K562 (cell line): ENCODE measurements around the gene AGAP3. TPM values are rescaled to one million over a fixed set of nuclear protein-coding genes. Genes with fewer than 3 reads are reported as not detected.

Experiments
- DIDO1 ChIP-seq: fragments of 450-650 bp; IDR thresholded peaks from 2 replicates; pipeline ENCODE4 v1.6.1; 2016; ENCODE audit warnings: low read depth, missing biosample characterization, missing genetic modification characterization
- ESRRB ChIP-seq: fragments of 250-450 bp; sonication (Bioruptor Pico); IDR thresholded peaks from 2 replicates; pipeline ENCODE4 v1.5.0; 2020; ENCODE audit warnings: mild to moderate bottlenecking, moderate library complexity, borderline replicate concordance
- FOXA3 ChIP-seq, 2 experiments: fragments of 450-650 bp in 1 of 2; sonication (generic) in 1 of 2; formaldehyde crosslinking; IDR thresholded peaks in 1 of 2; conservative IDR thresholded peaks in 1 of 2; 2 replicates each; pipeline versions ENCODE4 v1.4.0 to v1.8.0; 2020 to 2022; ENCODE audit warnings: mild to moderate bottlenecking in 2 of 2, missing genetic modification reagents in 1 of 2
- FOXJ3 ChIP-seq: sonication (generic); formaldehyde crosslinking; IDR thresholded peaks from 2 replicates; pipeline ENCODE4 v1.4.0; 2020; ENCODE audit warnings: mild to moderate bottlenecking, missing genetic modification reagents
- GTF2F1 ChIP-seq: IDR thresholded peaks from 2 replicates; pipeline ENCODE4 v1.6.1; 2011; ENCODE audit warnings: low read depth, low read length, improper control_type of control experiment
- HDAC2 ChIP-seq: fragments of 450-650 bp; IDR thresholded peaks from 2 replicates; pipeline ENCODE4 v1.6.1; 2016; ENCODE audit warnings: mild to moderate bottlenecking
- HDAC3 ChIP-seq: fragments of 450-650 bp; IDR thresholded peaks from 2 replicates; pipeline ENCODE4 v1.6.1; 2018; ENCODE audit warnings: borderline replicate concordance, mild to moderate bottlenecking, moderate library complexity; ENCODE audit not compliant: partially characterized antibody
- HDAC8 ChIP-seq: fragments of 450-650 bp; IDR thresholded peaks from 2 replicates; pipeline ENCODE4 v1.6.1; 2016; ENCODE audit warnings: mild to moderate bottlenecking, missing genetic modification characterization, moderate library complexity, missing compliant biosample characterization
- LARP7 ChIP-seq: fragments of 450-650 bp; IDR thresholded peaks from 2 replicates; pipeline ENCODE4 v1.6.1; 2016
- NCOA4 ChIP-seq: fragments of 450-650 bp; IDR thresholded peaks from 2 replicates; pipeline ENCODE4 v1.6.1; 2018; ENCODE audit warnings: mild to moderate bottlenecking; ENCODE audit not compliant: partially characterized antibody
- NCOA6 ChIP-seq: fragments of 450-650 bp; IDR thresholded peaks from 2 replicates; pipeline ENCODE4 v1.6.1; 2017; ENCODE audit warnings: mild to moderate bottlenecking
- PCBP2 ChIP-seq: fragments of 200-400 bp; formaldehyde crosslinking; IDR thresholded peaks from 2 replicates; pipeline ENCODE4 v1.6.1; 2018; ENCODE audit warnings: low read length, low read depth, mild to moderate bottlenecking, moderate library complexity; ENCODE audit not compliant: poor library complexity, severe bottlenecking
- PHB ChIP-seq: fragments of 250-450 bp; sonication (Bioruptor Pico); IDR thresholded peaks from 2 replicates; pipeline ENCODE4 v1.5.0; 2021
- SMARCC2 ChIP-seq: fragments of 450-650 bp; IDR thresholded peaks from 2 replicates; pipeline ENCODE4 v1.6.1; 2017; ENCODE audit warnings: antibody characterized with exemption, moderate library complexity, mild to moderate bottlenecking, low read depth
- SP1 ChIP-seq: sonication (generic); formaldehyde crosslinking; IDR thresholded peaks from 2 replicates; pipeline ENCODE4 v1.8.1; 2022; ENCODE audit warnings: mild to moderate bottlenecking, missing genetic modification reagents
- ZFX ChIP-seq: sonication (generic); formaldehyde crosslinking; IDR thresholded peaks from 2 replicates; pipeline ENCODE4 v1.8.0; 2022; ENCODE audit warnings: mild to moderate bottlenecking, missing genetic modification reagents, moderate library complexity
- ZNF174 ChIP-seq: fragments of 250-450 bp; sonication (Bioruptor Pico); IDR thresholded peaks from 2 replicates; pipeline ENCODE4 v1.4.0; 2020; ENCODE audit warnings: mild to moderate bottlenecking
- ZNF75A ChIP-seq: fragments of 450-650 bp; formaldehyde crosslinking; IDR thresholded peaks from 2 replicates; pipeline ENCODE4 v1.4.0; 2020; ENCODE audit warnings: mild to moderate bottlenecking
- ZNF778 ChIP-seq: fragments of 450-650 bp; formaldehyde crosslinking; IDR thresholded peaks from 2 replicates; pipeline ENCODE4 v1.4.0; 2020; ENCODE audit warnings: mild to moderate bottlenecking, moderate library complexity
- polyA plus RNA-seq, 8 experiments: library from polyadenylated mRNA; depleted of rRNA in 4 of 8; stranded (reverse) in 5 of 8; unstranded in 3 of 8; fragments of >200 nt; fragmentation: Nextera tagmentation in 2 of 8; fragmentation: Illumina TruSeq in 1 of 8; extraction: Ambion mirVana in 2 of 8; extraction: Trizol in 1 of 8; gene quantifications; 2 replicates each; pipeline versions ENCODE4 v1.2.1 to v1.2.3, GENCODE V29; 2011 to 2014; ENCODE audit warnings: inconsistent platforms in 1 of 8, missing spikeins in 1 of 8
- total RNA-seq, 7 experiments: library from RNA; depleted of rRNA in 6 of 7; stranded (reverse); fragments of >200 nt in 6 of 7; fragmentation: Illumina TruSeq in 2 of 7; extraction: Trizol in 2 of 7; gene quantifications; 2 replicates each; pipeline versions ENCODE4 v1.2.1 to v1.2.3, GENCODE V29; 2011 to 2021; ENCODE audit warnings: low replicate concordance in 1 of 7
- TF ChIP-seq, protein P1 (sequence below): fragments of 150-350 bp; IDR thresholded peaks from 2 replicates; pipeline ENCODE4 v1.6.1; 2014; ENCODE audit warnings: low read depth, mild to moderate bottlenecking, low read length, borderline replicate concordance
- TF ChIP-seq, protein P2 (sequence below), 2 experiments: fragments of 250-450 bp in 1 of 2; fragments of 450-650 bp in 1 of 2; sonication (Bioruptor Pico) in 1 of 2; IDR thresholded peaks; 2 replicates each; pipeline versions ENCODE4 v1.6.1 to v1.8.0; 2016 to 2021; ENCODE audit warnings: mild to moderate bottlenecking in 2 of 2, moderate library complexity in 2 of 2, missing compliant biosample characterization in 1 of 2, missing genetic modification characterization in 1 of 2
- TF ChIP-seq, protein P3 (sequence below): fragments of 250-450 bp; sonication (Bioruptor Pico); IDR thresholded peaks from 2 replicates; pipeline ENCODE4 v1.5.0; 2021; ENCODE audit warnings: mild to moderate bottlenecking, borderline replicate concordance

Gene AGAP3
- total and polyA plus RNA-seq, 9 of the 15 experiments (the other 6 are each of a cell fraction or from before 2014, with no cell fraction given) = 3.4 to 208 (median 62.2) TPM

DNA sequence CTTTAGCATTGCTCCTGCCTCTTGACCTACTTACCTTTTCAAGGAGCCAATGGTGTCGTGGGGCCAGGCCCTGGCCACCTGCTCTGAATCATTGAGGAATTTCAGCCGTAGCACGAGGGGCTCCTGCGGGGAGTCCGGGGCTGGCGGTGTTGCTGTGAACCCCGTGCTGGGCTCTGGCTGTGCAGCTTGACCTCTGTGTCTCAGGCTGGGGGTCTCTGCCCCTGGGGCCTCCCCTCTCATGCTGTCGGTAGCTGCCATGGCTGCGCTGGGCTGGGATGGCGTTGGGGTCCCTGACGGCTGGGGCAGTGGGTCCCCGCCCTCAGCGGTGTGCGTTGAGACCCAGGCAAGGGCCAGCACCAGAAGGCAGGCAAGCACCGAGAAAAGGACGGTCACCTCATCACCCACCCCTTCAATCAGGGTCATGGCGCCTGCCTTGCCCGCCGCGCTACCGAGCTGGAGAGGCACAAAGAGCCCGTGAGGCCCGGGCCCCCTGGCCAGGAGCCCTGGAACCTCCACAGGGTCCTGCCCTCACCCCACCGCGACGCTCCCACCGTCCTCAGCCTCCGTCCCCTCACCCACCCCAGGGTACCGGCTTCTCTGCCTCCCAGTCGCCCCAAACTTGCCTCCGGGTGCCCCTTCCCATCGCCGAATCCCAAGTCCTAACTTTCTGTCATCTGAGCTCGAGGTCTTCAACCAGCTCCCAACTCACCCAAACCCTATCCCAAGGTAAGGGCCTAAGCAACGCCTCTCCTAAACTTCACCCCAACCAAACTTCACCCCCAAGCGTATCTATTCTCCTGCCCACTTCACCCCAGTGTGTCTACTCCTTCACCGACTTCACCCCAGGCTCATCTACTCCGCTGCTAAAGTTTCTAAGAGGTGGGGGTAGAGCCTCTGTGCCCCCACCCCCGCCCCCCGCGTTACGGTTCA lies 3.9 kb upstream of the AGAP3 start (continued):
- TF ChIP-seq, protein P1, sequence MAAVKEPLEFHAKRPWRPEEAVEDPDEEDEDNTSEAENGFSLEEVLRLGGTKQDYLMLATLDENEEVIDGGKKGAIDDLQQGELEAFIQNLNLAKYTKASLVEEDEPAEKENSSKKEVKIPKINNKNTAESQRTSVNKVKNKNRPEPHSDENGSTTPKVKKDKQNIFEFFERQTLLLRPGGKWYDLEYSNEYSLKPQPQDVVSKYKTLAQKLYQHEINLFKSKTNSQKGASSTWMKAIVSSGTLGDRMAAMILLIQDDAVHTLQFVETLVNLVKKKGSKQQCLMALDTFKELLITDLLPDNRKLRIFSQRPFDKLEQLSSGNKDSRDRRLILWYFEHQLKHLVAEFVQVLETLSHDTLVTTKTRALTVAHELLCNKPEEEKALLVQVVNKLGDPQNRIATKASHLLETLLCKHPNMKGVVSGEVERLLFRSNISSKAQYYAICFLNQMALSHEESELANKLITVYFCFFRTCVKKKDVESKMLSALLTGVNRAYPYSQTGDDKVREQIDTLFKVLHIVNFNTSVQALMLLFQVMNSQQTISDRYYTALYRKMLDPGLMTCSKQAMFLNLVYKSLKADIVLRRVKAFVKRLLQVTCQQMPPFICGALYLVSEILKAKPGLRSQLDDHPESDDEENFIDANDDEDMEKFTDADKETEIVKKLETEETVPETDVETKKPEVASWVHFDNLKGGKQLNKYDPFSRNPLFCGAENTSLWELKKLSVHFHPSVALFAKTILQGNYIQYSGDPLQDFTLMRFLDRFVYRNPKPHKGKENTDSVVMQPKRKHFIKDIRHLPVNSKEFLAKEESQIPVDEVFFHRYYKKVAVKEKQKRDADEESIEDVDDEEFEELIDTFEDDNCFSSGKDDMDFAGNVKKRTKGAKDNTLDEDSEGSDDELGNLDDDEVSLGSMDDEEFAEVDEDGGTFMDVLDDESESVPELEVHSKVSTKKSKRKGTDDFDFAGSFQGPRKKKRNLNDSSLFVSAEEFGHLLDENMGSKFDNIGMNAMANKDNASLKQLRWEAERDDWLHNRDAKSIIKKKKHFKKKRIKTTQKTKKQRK = no peak
- TF ChIP-seq DIDO1 (tag) (no peak), HDAC8 (0 out of 2 replicates have a peak, but pooled peaks have one; percentile 8), PHB (CRISPR knock-in tag) (peak; percentile 16; the same call in 1 of the 2 replicates), LARP7 (peak; percentile 95), NCOA4 (no peak), SMARCC2 (no peak), HDAC2 (peak; percentile 63; the same call in 1 of the 2 replicates), ZNF778 (no peak), FOXA3 (CRISPR knock-in tag; conservative IDR thresholded peaks at IDR 0.05 in 1 of 2, IDR thresholded peaks at IDR 0.05 in 1 of 2) (no peak), ZNF75A (CRISPR knock-in tag) (no peak), ZNF174 (CRISPR knock-in tag) (no peak), SP1 (CRISPR knock-in tag) (no peak; the same call in 1 of the 2 replicates), NCOA6 (no peak), FOXJ3 (CRISPR knock-in tag) (no peak), ZFX (CRISPR knock-in tag) (no peak), ESRRB (CRISPR knock-in tag) (no peak), HDAC3 (no peak), PCBP2 (no peak), GTF2F1 (no peak)
- TF ChIP-seq, protein P2, sequence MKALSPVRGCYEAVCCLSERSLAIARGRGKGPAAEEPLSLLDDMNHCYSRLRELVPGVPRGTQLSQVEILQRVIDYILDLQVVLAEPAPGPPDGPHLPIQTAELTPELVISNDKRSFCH (CRISPR knock-in tag; IDR thresholded peaks at IDR 0.05) = no peak
- TF ChIP-seq, protein P2 (tag; IDR thresholded peaks at IDR 0.05) = peak; percentile 52; the same call in 1 of the 2 replicates
- TF ChIP-seq, protein P3, sequence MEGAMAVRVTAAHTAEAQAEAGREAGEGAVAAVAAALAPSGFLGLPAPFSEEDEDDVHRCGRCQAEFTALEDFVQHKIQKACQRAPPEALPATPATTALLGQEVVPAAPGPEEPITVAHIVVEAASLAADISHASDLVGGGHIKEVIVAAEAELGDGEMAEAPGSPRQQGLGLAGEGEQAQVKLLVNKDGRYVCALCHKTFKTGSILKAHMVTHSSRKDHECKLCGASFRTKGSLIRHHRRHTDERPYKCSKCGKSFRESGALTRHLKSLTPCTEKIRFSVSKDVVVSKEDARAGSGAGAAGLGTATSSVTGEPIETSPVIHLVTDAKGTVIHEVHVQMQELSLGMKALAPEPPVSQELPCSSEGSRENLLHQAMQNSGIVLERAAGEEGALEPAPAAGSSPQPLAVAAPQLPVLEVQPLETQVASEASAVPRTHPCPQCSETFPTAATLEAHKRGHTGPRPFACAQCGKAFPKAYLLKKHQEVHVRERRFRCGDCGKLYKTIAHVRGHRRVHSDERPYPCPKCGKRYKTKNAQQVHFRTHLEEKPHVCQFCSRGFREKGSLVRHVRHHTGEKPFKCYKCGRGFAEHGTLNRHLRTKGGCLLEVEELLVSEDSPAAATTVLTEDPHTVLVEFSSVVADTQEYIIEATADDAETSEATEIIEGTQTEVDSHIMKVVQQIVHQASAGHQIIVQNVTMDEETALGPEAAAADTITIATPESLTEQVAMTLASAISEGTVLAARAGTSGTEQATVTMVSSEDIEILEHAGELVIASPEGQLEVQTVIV (CRISPR knock-in tag) = no peak
